ENCODE data around the gene B3GALT2.

Gene B3GALT2

DNA sequence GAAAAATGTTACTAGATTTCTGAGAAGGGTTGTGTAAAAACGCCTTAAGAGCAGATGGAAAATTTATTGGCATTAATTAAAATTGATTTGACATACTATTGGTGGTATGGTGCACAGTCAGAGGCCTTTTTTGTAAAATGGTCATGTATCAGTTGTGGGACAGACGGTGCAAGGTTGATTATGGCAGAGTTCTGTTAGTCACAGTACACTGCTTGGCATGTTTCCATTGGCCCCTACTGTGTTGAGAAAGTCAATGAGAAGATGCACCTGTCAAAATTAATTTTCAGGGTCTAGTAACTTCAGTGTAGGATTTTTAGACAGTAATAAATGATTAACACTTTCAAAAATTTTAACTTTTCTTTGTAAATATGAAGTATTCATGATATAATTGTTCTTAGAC, 4.4 kb downstream of the B3GALT2 start:
- no peak overlapping the region for H2AFZ ChIP-seq (ENCODE audit: low read depth, low read length)
- no peaks in the 10 kb centered on the region for H3K9me3 ChIP-seq (ENCODE audit: insufficient read depth, low read length, severe bottlenecking)
- no peak for TF ChIP-seq EZH2 (IDR thresholded peaks at IDR 0.05; ENCODE audit: borderline replicate concordance, low read depth, low read length, severe bottlenecking)
- TF ChIP-seq, protein P1, sequence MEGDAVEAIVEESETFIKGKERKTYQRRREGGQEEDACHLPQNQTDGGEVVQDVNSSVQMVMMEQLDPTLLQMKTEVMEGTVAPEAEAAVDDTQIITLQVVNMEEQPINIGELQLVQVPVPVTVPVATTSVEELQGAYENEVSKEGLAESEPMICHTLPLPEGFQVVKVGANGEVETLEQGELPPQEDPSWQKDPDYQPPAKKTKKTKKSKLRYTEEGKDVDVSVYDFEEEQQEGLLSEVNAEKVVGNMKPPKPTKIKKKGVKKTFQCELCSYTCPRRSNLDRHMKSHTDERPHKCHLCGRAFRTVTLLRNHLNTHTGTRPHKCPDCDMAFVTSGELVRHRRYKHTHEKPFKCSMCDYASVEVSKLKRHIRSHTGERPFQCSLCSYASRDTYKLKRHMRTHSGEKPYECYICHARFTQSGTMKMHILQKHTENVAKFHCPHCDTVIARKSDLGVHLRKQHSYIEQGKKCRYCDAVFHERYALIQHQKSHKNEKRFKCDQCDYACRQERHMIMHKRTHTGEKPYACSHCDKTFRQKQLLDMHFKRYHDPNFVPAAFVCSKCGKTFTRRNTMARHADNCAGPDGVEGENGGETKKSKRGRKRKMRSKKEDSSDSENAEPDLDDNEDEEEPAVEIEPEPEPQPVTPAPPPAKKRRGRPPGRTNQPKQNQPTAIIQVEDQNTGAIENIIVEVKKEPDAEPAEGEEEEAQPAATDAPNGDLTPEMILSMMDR (IDR thresholded peaks at IDR 0.05; ENCODE audit: borderline replicate concordance, extremely low read depth, low read length, poor library complexity, severe bottlenecking): no peak
- peaks cover 50% of the 10 kb centered on the region for H3K79me2 ChIP-seq (ENCODE audit: insufficient read depth, low read length)
- no peak for DNase-seq
- no peaks in the 10 kb centered on the region for H3K36me3 ChIP-seq (ENCODE audit: insufficient read depth, low read length)
- H3K4me3 ChIP-seq (ENCODE audit: low read depth in 1 of 2, low read length in 2 of 2): no peak overlapping the region
- no peak for ATAC-seq (ENCODE audit: insufficient read depth, low read depth)
- no peak overlapping the region for H3K27ac ChIP-seq (ENCODE audit: low read length)
- no peaks in the 10 kb centered on the region for H3K27me3 ChIP-seq (ENCODE audit: insufficient read depth, low read length, poor library complexity)
- H4K20me1 ChIP-seq (ENCODE audit: insufficient read depth, low read length): peaks cover 10% of the 10 kb centered on the region; the same call in 1 of the 2 replicates
- no peaks in the 10 kb centered on the region for H3K4me1 ChIP-seq (ENCODE audit: insufficient read depth, low read length)
- H3K4me2 ChIP-seq (ENCODE audit: insufficient read depth, low read length): no peak overlapping the region
- no peak overlapping the region for H3K9ac ChIP-seq (ENCODE audit: low read depth, low read length)

DNA sequence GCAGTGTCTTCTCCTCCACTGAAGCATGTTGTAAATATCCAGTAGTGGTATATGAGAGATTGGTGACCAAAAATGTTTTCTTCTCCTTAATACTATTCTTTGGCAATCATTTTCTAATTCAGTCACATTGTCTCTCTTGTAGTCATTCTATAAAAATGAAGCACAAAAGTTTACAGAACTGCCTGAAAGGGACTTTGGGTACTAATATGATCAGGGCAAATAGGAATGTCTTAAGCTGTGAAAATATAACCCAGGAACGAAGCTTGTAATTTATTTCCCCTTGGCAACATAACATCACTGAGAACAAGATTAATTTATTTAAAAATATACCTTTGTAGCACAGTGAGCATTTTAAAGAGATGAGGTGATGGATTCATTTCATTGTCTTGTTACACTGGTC, 4.9 kb downstream of the B3GALT2 start:
- no peak overlapping the region for H3K9ac ChIP-seq (ENCODE audit: low read depth, low read length)
- no peak overlapping the region for H3K4me3 ChIP-seq (ENCODE audit: low read depth in 1 of 2, low read length in 2 of 2)
- no peaks in the 10 kb centered on the region for H3K4me1 ChIP-seq (ENCODE audit: insufficient read depth, low read length)
- peaks cover 10% of the 10 kb centered on the region; the same call in 1 of the 2 replicates for H4K20me1 ChIP-seq (ENCODE audit: insufficient read depth, low read length)
- H3K4me2 ChIP-seq (ENCODE audit: insufficient read depth, low read length): no peak overlapping the region
- 0 out of 2 replicates have a peak, but pooled peaks cover 2% of the 10 kb centered on the region for H3K36me3 ChIP-seq (ENCODE audit: insufficient read depth, low read length)
- ATAC-seq (ENCODE audit: insufficient read depth, low read depth): no peak
- no peaks in the 10 kb centered on the region for H3K27me3 ChIP-seq (ENCODE audit: insufficient read depth, low read length, poor library complexity)
- no peaks in the 10 kb centered on the region for H3K9me3 ChIP-seq (ENCODE audit: insufficient read depth, low read length, severe bottlenecking)
- no peak for DNase-seq
- H2AFZ ChIP-seq (ENCODE audit: low read depth, low read length): no peak overlapping the region
- no peak overlapping the region for H3K27ac ChIP-seq (ENCODE audit: low read length)
- H3K79me2 ChIP-seq (ENCODE audit: insufficient read depth, low read length): peaks cover 46% of the 10 kb centered on the region
- no peak for TF ChIP-seq EZH2 (IDR thresholded peaks at IDR 0.05; ENCODE audit: borderline replicate concordance, low read depth, low read length, severe bottlenecking)
- TF ChIP-seq, protein P1 (IDR thresholded peaks at IDR 0.05; ENCODE audit: borderline replicate concordance, extremely low read depth, low read length, poor library complexity, severe bottlenecking): no peak

DNA sequence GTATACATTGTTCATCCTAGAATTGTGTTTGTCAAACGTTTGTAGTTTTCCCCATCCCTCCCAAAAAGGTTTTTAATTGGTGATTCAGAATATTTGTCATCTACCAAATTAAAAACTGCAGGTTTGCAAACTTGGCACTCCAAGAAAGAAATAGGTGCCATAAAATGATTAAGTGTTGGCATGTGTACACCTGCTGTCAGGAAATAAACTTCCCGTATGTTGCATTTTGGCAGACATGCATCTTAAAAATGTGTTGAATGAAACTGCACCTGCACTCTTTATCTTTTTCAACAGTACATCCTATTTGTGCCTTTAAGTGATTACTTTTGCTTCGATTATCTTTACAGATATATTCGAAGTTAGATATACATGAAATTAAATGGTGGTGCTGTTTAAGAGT, 7.3 kb downstream of the B3GALT2 start:
- Histone ChIP-seq H3K27me3 (ENCODE audit: insufficient read depth, low read length, poor library complexity) (no peaks in the 10 kb centered on the region), H3K27ac (ENCODE audit: low read length) (no peak overlapping the region), H3K4me2 (ENCODE audit: insufficient read depth, low read length) (no peak overlapping the region), H3K79me2 (ENCODE audit: insufficient read depth, low read length) (peaks cover 44% of the 10 kb centered on the region), H3K4me1 (ENCODE audit: insufficient read depth, low read length) (no peaks in the 10 kb centered on the region), H3K36me3 (ENCODE audit: insufficient read depth, low read length) (0 out of 2 replicates have a peak, but pooled peaks cover 2% of the 10 kb centered on the region), H3K9me3 (ENCODE audit: insufficient read depth, low read length, severe bottlenecking) (no peaks in the 10 kb centered on the region), H4K20me1 (ENCODE audit: insufficient read depth, low read length) (peaks cover 14% of the 10 kb centered on the region; the same call in 1 of the 2 replicates), H3K4me3 (ENCODE audit: low read depth in 1 of 2, low read length in 2 of 2) (no peak overlapping the region), H2AFZ (ENCODE audit: low read depth, low read length) (no peak overlapping the region), H3K9ac (ENCODE audit: low read depth, low read length) (no peak overlapping the region)
- no peak for TF ChIP-seq EZH2 (IDR thresholded peaks at IDR 0.05; ENCODE audit: borderline replicate concordance, low read depth, low read length, severe bottlenecking)
- TF ChIP-seq, protein P1 (IDR thresholded peaks at IDR 0.05; ENCODE audit: borderline replicate concordance, extremely low read depth, low read length, poor library complexity, severe bottlenecking): no peak
- DNase-seq: no peak
- no peak for ATAC-seq (ENCODE audit: insufficient read depth, low read depth)

Measured in DND-41 (cell line).